Esophagus (tissue), 2 donors: ENCODE data around the gene CEACAM6. TPM values are rescaled to one million over a fixed set of nuclear protein-coding genes. Genes with fewer than 3 reads are reported as not detected.

Source experiments
- H3K27ac ChIP-seq, 2 donors: one replicate each; pipeline ENCODE4 v1.5.1; 2013; ENCODE audit warnings: low read depth in 2 of 2, mild to moderate bottlenecking in 2 of 2, inconsistent platforms in 1 of 2, low read length in 1 of 2, moderate library complexity in 1 of 2
- H3K27me3 ChIP-seq, 2 donors: one replicate each; pipeline ENCODE4 v1.6.1; 2013; ENCODE audit warnings: low read length in 2 of 2, control low read depth in 1 of 2, mild to moderate bottlenecking in 1 of 2; ENCODE audit not compliant: insufficient read depth in 2 of 2, control insufficient read depth in 1 of 2
- H3K36me3 ChIP-seq, 2 donors: one replicate each; pipeline ENCODE4 v1.6.1; 2013; ENCODE audit warnings: low read length in 1 of 2; ENCODE audit not compliant: control insufficient read depth in 2 of 2, insufficient read depth in 2 of 2
- H3K4me1 ChIP-seq, 2 donors: one replicate each; pipeline ENCODE4 v1.6.1; 2013; ENCODE audit warnings: low read length in 1 of 2; ENCODE audit not compliant: control insufficient read depth in 2 of 2, insufficient read depth in 2 of 2
- H3K4me3 ChIP-seq, 2 donors: one replicate each; pipeline ENCODE4 v1.5.1; 2013; ENCODE audit warnings: low read length in 2 of 2, mild to moderate bottlenecking in 2 of 2, low read depth in 1 of 2, moderate library complexity in 1 of 2
- H3K9me3 ChIP-seq, 2 donors: one replicate each; pipeline ENCODE4 v1.6.1; 2013; ENCODE audit warnings: mild to moderate bottlenecking in 2 of 2, low read depth in 1 of 2, low read length in 1 of 2, moderate library complexity in 1 of 2; ENCODE audit not compliant: control insufficient read depth in 2 of 2, insufficient read depth in 1 of 2
- WGBS, 2 donors: extraction: QIAGEN DNeasy Blood & Tissue Kit; methylation state at CpG; one replicate each; pipeline ENCODE4 v1.1.7; 2013; 5-methylcytosine and 5-hydroxymethylcytosine counted together
- polyA plus RNA-seq, 2 donors: library from polyadenylated mRNA; stranded (reverse); fragments of 200-250 nt; gene quantifications; one replicate each; pipeline ENCODE4 v1.2.3, GENCODE V29; 2013
- donor health status: healthy with polysubstance abuse.
- donor health status: Bipolar disorder and iron deficiency.

Gene CEACAM6
- polyA plus RNA-seq, 2 donors, result 120 to 141 TPM

GRCh38 chr19:41802770-41803169 lies 47.4 kb downstream of the CEACAM6 start:
- Histone ChIP-seq H3K36me3 (no peaks in the 10 kb centered on the region), H3K27ac (peak overlapping the region; percentile 64 to 93), H3K4me1 (peaks cover 0 to 8% of the 10 kb centered on the region in 2 donors), H3K4me3 (no peak overlapping the region), H3K9me3 (peaks cover 2 to 3% of the 10 kb centered on the region in 2 donors), H3K27me3 (no peaks in the 10 kb centered on the region)
- WGBS, 2 donors, result 73 to 82% methylated on average over 2 of the region's 2 CpGs

- Histone ChIP-seq H3K4me3 (no peak overlapping the region), H3K9me3 (peaks cover 2 to 3% of the 10 kb centered on the region in 2 donors), H3K4me1 (peaks cover 0 to 6% of the 10 kb centered on the region in 2 donors), H3K36me3 (no peaks in the 10 kb centered on the region), H3K27me3 (no peaks in the 10 kb centered on the region), H3K27ac (no peak overlapping the region)
- 81 to 90% methylated on average over 3 of the region's 3 CpGs for WGBS, 2 donors
Measured at GRCh38 chr19:41804336-41804735, 49.0 kb downstream of the CEACAM6 start.

- no peak overlapping the region for H3K27ac ChIP-seq
- no peaks in the 10 kb centered on the region for H3K36me3 ChIP-seq
- WGBS, 2 donors, result 83 to 84% methylated on average over 3 of the region's 3 CpGs
Measured at GRCh38 chr19:41807176-41807575, 51.8 kb downstream of the CEACAM6 start.

GRCh38 chr19:41808663-41809566 lies 53.6 kb downstream of the CEACAM6 start:
- H3K27ac ChIP-seq, result no peak overlapping the region
- H3K9me3 ChIP-seq, result no peaks in the 10 kb centered on the region
- no peaks in the 10 kb centered on the region for H3K4me1 ChIP-seq
- H3K36me3 ChIP-seq, result no peaks in the 10 kb centered on the region
- H3K27me3 ChIP-seq, result no peaks in the 10 kb centered on the region
- WGBS, 2 donors, result 67 to 72% methylated on average over 16 of the region's 16 CpGs
- no peak overlapping the region for H3K4me3 ChIP-seq

More at GRCh38 chr19:41807176-41807575, 51.8 kb downstream of the CEACAM6 start:
- Histone ChIP-seq H3K4me3 (no peak overlapping the region), H3K27me3 (no peaks in the 10 kb centered on the region), H3K4me1 (no peaks in the 10 kb centered on the region), H3K9me3 (no peaks in the 10 kb centered on the region)

GRCh38 chr19:41810301-41810700 lies 55.0 kb downstream of the CEACAM6 start:
- no peak overlapping the region for H3K27ac ChIP-seq

GRCh38 chr19:41811036-41811435 lies 55.7 kb downstream of the CEACAM6 start:
- WGBS, 2 donors, result 52 to 65% methylated on average over 3 of the region's 3 CpGs
- Histone ChIP-seq H3K4me3 (no peak overlapping the region), H3K9me3 (no peaks in the 10 kb centered on the region), H3K36me3 (no peaks in the 10 kb centered on the region), H3K27ac (no peak overlapping the region), H3K4me1 (no peaks in the 10 kb centered on the region), H3K27me3 (no peaks in the 10 kb centered on the region)

More at GRCh38 chr19:41810301-41810700, 55.0 kb downstream of the CEACAM6 start:
- Histone ChIP-seq H3K4me1 (no peaks in the 10 kb centered on the region), H3K27me3 (no peaks in the 10 kb centered on the region), H3K9me3 (no peaks in the 10 kb centered on the region), H3K36me3 (no peaks in the 10 kb centered on the region), H3K4me3 (no peak overlapping the region)
- 47 to 50% methylated on average over 4 of the region's 4 CpGs for WGBS, 2 donors

GRCh38 chr19:41811981-41812380 lies 56.7 kb downstream of the CEACAM6 start:
- WGBS, 2 donors, result 70 to 76% methylated on average over 3 of the region's 3 CpGs
- Histone ChIP-seq H3K27ac (no peak overlapping the region), H3K4me1 (no peaks in the 10 kb centered on the region), H3K4me3 (no peak overlapping the region), H3K9me3 (no peaks in the 10 kb centered on the region), H3K36me3 (no peaks in the 10 kb centered on the region), H3K27me3 (no peaks in the 10 kb centered on the region)

GRCh38 chr19:41813911-41814310 lies 58.6 kb downstream of the CEACAM6 start:
- H3K27ac ChIP-seq, result no peak overlapping the region
- H3K27me3 ChIP-seq, result no peaks in the 10 kb centered on the region
- WGBS, 2 donors, result 51 to 55% methylated on average over 4 of the region's 4 CpGs
- H3K4me1 ChIP-seq, result no peaks in the 10 kb centered on the region
- H3K9me3 ChIP-seq, result no peaks in the 10 kb centered on the region
- H3K4me3 ChIP-seq, result no peak overlapping the region
- H3K36me3 ChIP-seq, result no peaks in the 10 kb centered on the region

GRCh38 chr19:41815301-41815700 lies 60.0 kb downstream of the CEACAM6 start:
- Histone ChIP-seq H3K36me3 (no peaks in the 10 kb centered on the region), H3K9me3 (no peaks in the 10 kb centered on the region), H3K4me3 (no peak overlapping the region), H3K4me1 (no peaks in the 10 kb centered on the region), H3K27me3 (no peaks in the 10 kb centered on the region), H3K27ac (no peak overlapping the region)
- WGBS, 2 donors, result 64 to 74% methylated on average over 4 of the region's 4 CpGs

GRCh38 chr19:41816761-41817160 lies 61.4 kb downstream of the CEACAM6 start:
- 35 to 45% methylated on average over 2 of the region's 2 CpGs for WGBS, 2 donors
- Histone ChIP-seq H3K9me3 (no peaks in the 10 kb centered on the region), H3K36me3 (no peaks in the 10 kb centered on the region)

More at GRCh38 chr19:41816761-41817160, 61.4 kb downstream of the CEACAM6 start:
- H3K4me1 ChIP-seq, result no peaks in the 10 kb centered on the region
- no peak overlapping the region for H3K27ac ChIP-seq
- H3K4me3 ChIP-seq, result no peak overlapping the region
- H3K27me3 ChIP-seq, result no peaks in the 10 kb centered on the region
